HG02571 (cell line): ENCODE measurements around the gene PLPP7.

Experiments used
- ATAC-seq: cut with Tn5 transposase; IDR thresholded peaks from one replicate; pipeline ENCODE4 v1.9.1; 2021; ENCODE audit warnings: mild to moderate bottlenecking, moderate library complexity; ENCODE audit not compliant: unreplicated experiment

The PLPP7 gene

GRCh38 chr9:131280660-131281059 lies 8.9 kb upstream of the PLPP7 start:
- ATAC-seq: no peak

GRCh38 chr9:131281119-131281965 lies 8.2 kb upstream of the PLPP7 start:
- no peak for ATAC-seq

- ATAC-seq: no peak
These were observed 7.3 kb upstream of the PLPP7 start for GRCh38 chr9:131282175-131282574.

GRCh38 chr9:131282688-131283422 lies 6.7 kb upstream of the PLPP7 start:
- no peak for ATAC-seq

GRCh38 chr9:131284856-131285255 lies 4.7 kb upstream of the PLPP7 start:
- ATAC-seq: no peak

- no peak for ATAC-seq
These were observed 2.2 kb upstream of the PLPP7 start for GRCh38 chr9:131287359-131287758.

GRCh38 chr9:131288217-131288616 lies 1.3 kb upstream of the PLPP7 start:
- ATAC-seq: no peak

GRCh38 chr9:131290036-131290766 lies 678 bp downstream of the PLPP7 start:
- ATAC-seq: no peak

- no peak for ATAC-seq
These were observed 1.3 kb downstream of the PLPP7 start for GRCh38 chr9:131290767-131291370.

GRCh38 chr9:131291795-131292315 lies 2.3 kb downstream of the PLPP7 start:
- ATAC-seq: no peak

GRCh38 chr9:131292937-131293336 lies 3.4 kb downstream of the PLPP7 start:
- ATAC-seq: no peak

- ATAC-seq: no peak
These were observed 6.9 kb downstream of the PLPP7 start for GRCh38 chr9:131296460-131296859.

- no peak for ATAC-seq
These were observed 7.5 kb downstream of the PLPP7 start for GRCh38 chr9:131296906-131297500.

- no peak for ATAC-seq
These were observed 8.4 kb downstream of the PLPP7 start for GRCh38 chr9:131297903-131298302.

GRCh38 chr9:131298341-131298740 lies 8.8 kb downstream of the PLPP7 start:
- ATAC-seq: no peak

GRCh38 chr9:131298816-131299215 lies 9.3 kb downstream of the PLPP7 start:
- no peak for ATAC-seq

- no peak for ATAC-seq
These were observed 9.9 kb downstream of the PLPP7 start for GRCh38 chr9:131299346-131299960.

- ATAC-seq: no peak
These were observed 10.4 kb downstream of the PLPP7 start for GRCh38 chr9:131299961-131300347.

- ATAC-seq: no peak
These were observed 10.9 kb downstream of the PLPP7 start for GRCh38 chr9:131300444-131300843.
